Liver (tissue), 9 donors: ENCODE data around the gene PRKN. TPM values are rescaled to one million over a fixed set of nuclear protein-coding genes. Genes with fewer than 3 reads are reported as not detected.

Experiments used
- DNase-seq: peaks from one replicate; pipeline ENCODE4 v3.0.0-alpha.2; 2017; ENCODE audit warnings: low spot score
- H3K27ac ChIP-seq, 2 donors: one replicate each; pipeline ENCODE4 v1.7.0; 2013; ENCODE audit warnings: inconsistent platforms in 2 of 2, low read length in 2 of 2, control low read depth in 1 of 2, low read depth in 1 of 2, mild to moderate bottlenecking in 1 of 2
- H3K27me3 ChIP-seq, 4 donors: one replicate each; pipeline versions ENCODE4 v1.6.1 to v1.7.0; 2013; ENCODE audit warnings: low read length in 3 of 4, inconsistent platforms in 1 of 4, mild to moderate bottlenecking in 1 of 4, moderate library complexity in 1 of 4; ENCODE audit not compliant: control insufficient read depth in 4 of 4, insufficient read depth in 4 of 4
- H3K36me3 ChIP-seq, 4 donors: one replicate each; pipeline versions ENCODE4 v1.6.1 to v1.7.0; 2013; ENCODE audit warnings: low read length in 3 of 4, mild to moderate bottlenecking in 3 of 4, low read depth in 1 of 4, moderate library complexity in 1 of 4; ENCODE audit not compliant: control insufficient read depth in 4 of 4, insufficient read depth in 3 of 4
- H3K4me1 ChIP-seq, 4 donors: one replicate each; pipeline versions ENCODE4 v1.6.1 to v1.7.0; 2013; ENCODE audit warnings: low read length in 3 of 4, mild to moderate bottlenecking in 3 of 4, moderate library complexity in 1 of 4; ENCODE audit not compliant: control insufficient read depth in 4 of 4, insufficient read depth in 4 of 4
- H3K4me3 ChIP-seq, 3 donors: one replicate each; pipeline versions ENCODE4 v1.6.1 to v1.7.0; 2013; ENCODE audit warnings: low read length in 3 of 3, control low read depth in 1 of 3, low read depth in 1 of 3, mild to moderate bottlenecking in 1 of 3
- H3K9ac ChIP-seq, 2 donors: one replicate each; pipeline ENCODE4 v1.7.0; 2013; ENCODE audit warnings: low read length in 2 of 2, mild to moderate bottlenecking in 2 of 2, moderate library complexity in 2 of 2, control low read depth in 1 of 2, low read depth in 1 of 2
- H3K9me3 ChIP-seq, 4 donors: one replicate each; pipeline versions ENCODE4 v1.6.1 to v1.7.0; 2013; ENCODE audit warnings: low read length in 3 of 4; ENCODE audit not compliant: control insufficient read depth in 4 of 4
- EGR1 ChIP-seq, 2 donors: IDR thresholded peaks; 2 replicates each; pipeline ENCODE4 v1.6.1; 2016 to 2018; ENCODE audit warnings: antibody characterized with exemption in 2 of 2, low read depth in 2 of 2
- FOXA1 ChIP-seq: IDR thresholded peaks from 2 replicates; pipeline ENCODE4 v1.6.1; 2016; ENCODE audit warnings: antibody characterized with exemption
- FOXA2 ChIP-seq: IDR thresholded peaks from 2 replicates; pipeline ENCODE4 v1.6.1; 2016; ENCODE audit warnings: antibody characterized with exemption
- GABPA ChIP-seq, 2 donors: IDR thresholded peaks in 1 of 2; conservative IDR thresholded peaks in 1 of 2; 2 replicates each; pipeline ENCODE4 v1.6.1; 2016; ENCODE audit warnings: antibody characterized with exemption in 2 of 2, mild to moderate bottlenecking in 1 of 2, moderate library complexity in 1 of 2
- HNF4A ChIP-seq, 2 donors: conservative IDR thresholded peaks; 2 replicates each; pipeline ENCODE4 v1.6.1; 2016; ENCODE audit warnings: antibody characterized with exemption in 2 of 2, mild to moderate bottlenecking in 2 of 2
- HNF4G ChIP-seq: IDR thresholded peaks from 2 replicates; pipeline ENCODE4 v1.6.1; 2016; ENCODE audit warnings: antibody characterized with exemption
- JUND ChIP-seq, 2 donors: IDR thresholded peaks; 2 replicates each; pipeline ENCODE4 v1.6.1; 2016; ENCODE audit warnings: antibody characterized with exemption in 2 of 2
- NR2F2 ChIP-seq: IDR thresholded peaks from 2 replicates; pipeline ENCODE4 v1.6.1; 2016; ENCODE audit warnings: antibody characterized with exemption
- REST ChIP-seq: IDR thresholded peaks from 2 replicates; pipeline ENCODE4 v1.6.1; 2016; ENCODE audit warnings: antibody characterized with exemption, mild to moderate bottlenecking
- RXRA ChIP-seq, 2 donors: IDR thresholded peaks; 2 replicates each; pipeline ENCODE4 v1.6.1; 2017 to 2018; ENCODE audit warnings: antibody characterized with exemption in 2 of 2, mild to moderate bottlenecking in 1 of 2
- TAF1 ChIP-seq: conservative IDR thresholded peaks from 2 replicates; pipeline ENCODE4 v1.6.1; 2016; ENCODE audit warnings: antibody characterized with exemption, mild to moderate bottlenecking
- YY1 ChIP-seq: IDR thresholded peaks from 2 replicates; pipeline ENCODE4 v1.6.1; 2016; ENCODE audit warnings: antibody characterized with exemption, mild to moderate bottlenecking
- polyA plus RNA-seq, 2 donors: library from polyadenylated mRNA; stranded (reverse) in 1 of 2; unstranded in 1 of 2; fragments of 200-250 nt in 1 of 2; fragments of >200 nt in 1 of 2; fragmentation: Nextera tagmentation in 1 of 2; extraction: Ambion mirVana in 1 of 2; gene quantifications; one replicate each; pipeline versions ENCODE4 v1.2.1 to v1.2.3, GENCODE V29; 2013 to 2015
- total RNA-seq, 2 donors: library from RNA; depleted of rRNA; stranded (reverse); fragments of >200 nt; gene quantifications; one replicate each; pipeline ENCODE4 v1.2.3, GENCODE V29; 2014
- TF ChIP-seq, protein P1 (sequence below): IDR thresholded peaks from 2 replicates; pipeline ENCODE4 v1.6.1; 2016; ENCODE audit warnings: antibody characterized with exemption
- TF ChIP-seq, protein P2 (sequence below): IDR thresholded peaks from 2 replicates; pipeline ENCODE4 v1.6.1; 2016; ENCODE audit warnings: antibody characterized with exemption
- TF ChIP-seq, protein P3 (sequence below): fragments of 150-350 bp; IDR thresholded peaks from 2 replicates; pipeline ENCODE4 v1.5.1; 2017; ENCODE audit warnings: improper control_type of control experiment, low read depth, low read length; ENCODE audit not compliant: missing input control
- TF ChIP-seq, protein P4 (sequence below): IDR thresholded peaks from 2 replicates; pipeline ENCODE4 v1.6.1; 2016; ENCODE audit warnings: antibody characterized with exemption
- donor health status: healthy.
- donor health status: healthy.
- donor health status: healthy.
- donor health status: healthy.
- donor health status: healthy.

Gene PRKN
- total and polyA plus RNA-seq, 4 donors, result 0.47 to 4.1 (median 3.2) TPM

- H3K27ac ChIP-seq, result no peak overlapping the region
- H3K27me3 ChIP-seq, result no peaks in the 10 kb centered on the region
- no peak for DNase-seq
- H3K4me3 ChIP-seq, result no peak overlapping the region
- no peaks in the 10 kb centered on the region for H3K36me3 ChIP-seq
- TF ChIP-seq HNF4G, result no peak
- TF ChIP-seq EGR1 (IDR thresholded peaks at IDR 0.05; ENCODE audit: low read depth in 2 of 2), result no peak
- TF ChIP-seq REST, result no peak
- no peak for TF ChIP-seq NR2F2
- no peak for TF ChIP-seq YY1
- TF ChIP-seq, protein P1, sequence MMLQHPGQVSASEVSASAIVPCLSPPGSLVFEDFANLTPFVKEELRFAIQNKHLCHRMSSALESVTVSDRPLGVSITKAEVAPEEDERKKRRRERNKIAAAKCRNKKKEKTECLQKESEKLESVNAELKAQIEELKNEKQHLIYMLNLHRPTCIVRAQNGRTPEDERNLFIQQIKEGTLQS, result no peak
- TF ChIP-seq, protein P2, sequence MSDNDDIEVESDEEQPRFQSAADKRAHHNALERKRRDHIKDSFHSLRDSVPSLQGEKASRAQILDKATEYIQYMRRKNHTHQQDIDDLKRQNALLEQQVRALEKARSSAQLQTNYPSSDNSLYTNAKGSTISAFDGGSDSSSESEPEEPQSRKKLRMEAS, result no peak
- no peak for TF ChIP-seq RXRA (IDR thresholded peaks at IDR 0.05)
- TF ChIP-seq FOXA1, result no peak
- TF ChIP-seq, protein P3, sequence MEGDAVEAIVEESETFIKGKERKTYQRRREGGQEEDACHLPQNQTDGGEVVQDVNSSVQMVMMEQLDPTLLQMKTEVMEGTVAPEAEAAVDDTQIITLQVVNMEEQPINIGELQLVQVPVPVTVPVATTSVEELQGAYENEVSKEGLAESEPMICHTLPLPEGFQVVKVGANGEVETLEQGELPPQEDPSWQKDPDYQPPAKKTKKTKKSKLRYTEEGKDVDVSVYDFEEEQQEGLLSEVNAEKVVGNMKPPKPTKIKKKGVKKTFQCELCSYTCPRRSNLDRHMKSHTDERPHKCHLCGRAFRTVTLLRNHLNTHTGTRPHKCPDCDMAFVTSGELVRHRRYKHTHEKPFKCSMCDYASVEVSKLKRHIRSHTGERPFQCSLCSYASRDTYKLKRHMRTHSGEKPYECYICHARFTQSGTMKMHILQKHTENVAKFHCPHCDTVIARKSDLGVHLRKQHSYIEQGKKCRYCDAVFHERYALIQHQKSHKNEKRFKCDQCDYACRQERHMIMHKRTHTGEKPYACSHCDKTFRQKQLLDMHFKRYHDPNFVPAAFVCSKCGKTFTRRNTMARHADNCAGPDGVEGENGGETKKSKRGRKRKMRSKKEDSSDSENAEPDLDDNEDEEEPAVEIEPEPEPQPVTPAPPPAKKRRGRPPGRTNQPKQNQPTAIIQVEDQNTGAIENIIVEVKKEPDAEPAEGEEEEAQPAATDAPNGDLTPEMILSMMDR, result no peak
- no peak for TF ChIP-seq FOXA2
- TF ChIP-seq TAF1, result no peak
- TF ChIP-seq, protein P4, sequence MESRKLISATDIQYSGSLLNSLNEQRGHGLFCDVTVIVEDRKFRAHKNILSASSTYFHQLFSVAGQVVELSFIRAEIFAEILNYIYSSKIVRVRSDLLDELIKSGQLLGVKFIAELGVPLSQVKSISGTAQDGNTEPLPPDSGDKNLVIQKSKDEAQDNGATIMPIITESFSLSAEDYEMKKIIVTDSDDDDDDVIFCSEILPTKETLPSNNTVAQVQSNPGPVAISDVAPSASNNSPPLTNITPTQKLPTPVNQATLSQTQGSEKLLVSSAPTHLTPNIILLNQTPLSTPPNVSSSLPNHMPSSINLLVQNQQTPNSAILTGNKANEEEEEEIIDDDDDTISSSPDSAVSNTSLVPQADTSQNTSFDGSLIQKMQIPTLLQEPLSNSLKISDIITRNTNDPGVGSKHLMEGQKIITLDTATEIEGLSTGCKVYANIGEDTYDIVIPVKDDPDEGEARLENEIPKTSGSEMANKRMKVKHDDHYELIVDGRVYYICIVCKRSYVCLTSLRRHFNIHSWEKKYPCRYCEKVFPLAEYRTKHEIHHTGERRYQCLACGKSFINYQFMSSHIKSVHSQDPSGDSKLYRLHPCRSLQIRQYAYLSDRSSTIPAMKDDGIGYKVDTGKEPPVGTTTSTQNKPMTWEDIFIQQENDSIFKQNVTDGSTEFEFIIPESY, result no peak
- no peak for TF ChIP-seq GABPA (IDR thresholded peaks at IDR 0.05 in 1 of 2, conservative IDR thresholded peaks at IDR 0.05 in 1 of 2)
- TF ChIP-seq HNF4A (conservative IDR thresholded peaks at IDR 0.05), result no peak
- no peak for TF ChIP-seq JUND (IDR thresholded peaks at IDR 0.05)
- H3K4me1 ChIP-seq, result no peaks in the 10 kb centered on the region
- no peak overlapping the region for H3K9ac ChIP-seq
- no peaks in the 10 kb centered on the region for H3K9me3 ChIP-seq
These were observed 23.8 kb upstream of the PRKN start for GRCh38 chr6:162751211-162751859.
